Transverse colon (tissue), 4 donors: ENCODE results near the gene TXNRD1. TPM values are rescaled to one million over a fixed set of nuclear protein-coding genes. Genes with fewer than 3 reads are reported as not detected.

Experiments
- DNase-seq: peaks from one replicate; pipeline ENCODE4 v3.0.0-alpha.2; 2019
- H3K27ac ChIP-seq, 4 donors: fragments of 200-600 bp; sonication (generic); 2 replicates each; pipeline ENCODE4 v1.5.1; 2016 to 2018; ENCODE audit warnings: inconsistent platforms in 4 of 4
- H3K27me3 ChIP-seq: fragments of 200-600 bp; sonication (generic); 2 replicates; pipeline ENCODE4 v1.5.1; 2017; ENCODE audit warnings: inconsistent platforms
- H3K36me3 ChIP-seq, 4 donors: fragments of 200-600 bp; sonication (generic); 2 replicates each; pipeline ENCODE4 v1.5.1; 2017 to 2019; ENCODE audit warnings: inconsistent platforms in 4 of 4
- H3K4me1 ChIP-seq, 4 donors: fragments of 200-600 bp; sonication (generic); 2 replicates each; pipeline ENCODE4 v1.5.1; 2017 to 2020; ENCODE audit warnings: inconsistent platforms in 4 of 4
- H3K4me3 ChIP-seq, 4 donors: fragments of 200-600 bp; sonication (generic); 1 replicate in 1 of 4; 2 replicates in 3 of 4; pipeline versions ENCODE4 v1.5.1 to v1.6.1; 2017 to 2019; ENCODE audit warnings: inconsistent platforms in 4 of 4
- H3K9me3 ChIP-seq, 2 donors: fragments of 200-600 bp; sonication (generic); 2 replicates each; pipeline ENCODE4 v1.5.1; 2017 to 2019; ENCODE audit warnings: inconsistent platforms in 2 of 2
- CTCF ChIP-seq, 5 experiments: fragments of 200-600 bp in 3 of 5; fragments of 450-650 bp in 2 of 5; sonication (generic) in 3 of 5; IDR thresholded peaks; 1 replicate in 2 of 5; 2 replicates in 3 of 5; pipeline ENCODE4 v1.5.1; 2016 to 2017; ENCODE audit warnings: antibody characterized with exemption in 5 of 5, inconsistent platforms in 3 of 5, mild to moderate bottlenecking in 2 of 5, moderate library complexity in 1 of 5
- EP300 ChIP-seq: sonication (generic); formaldehyde crosslinking; IDR thresholded peaks from one replicate; pipeline ENCODE4 v1.6.1; 2017; ENCODE audit warnings: antibody characterized with exemption, low read depth
- POLR2A ChIP-seq: fragments of 450-650 bp; IDR thresholded peaks from one replicate; pipeline ENCODE4 v1.6.1; 2016; ENCODE audit warnings: antibody characterized with exemption, mild to moderate bottlenecking, moderate library complexity
- POLR2AphosphoS5 ChIP-seq, 3 donors: sonication (generic); formaldehyde crosslinking; IDR thresholded peaks; one replicate each; pipeline ENCODE4 v1.6.1; 2016; ENCODE audit warnings: antibody characterized with exemption in 3 of 3
- WGBS, 2 donors: methylation state at CpG; one replicate each; pipeline ENCODE4 v1.1.5; 2018; ENCODE audit warnings: low coverage in 1 of 2; 5-methylcytosine and 5-hydroxymethylcytosine counted together
- in situ Hi-C, 4 donors: fragments of 200-750 bp; cut with MboI; loops; one replicate each; pipeline versions ENCODE4 v1.15.0 to v1.15.1; 2017; ENCODE audit warnings: low sequenced_read_pairs in 3 of 4, low pct_ligation_motif_present in 1 of 4, low pct_unique_long_range_greater_than_20kb in 1 of 4
- intact Hi-C: fragments of 100-400 bp; cut with DNase I; formaldehyde crosslinking; loops from one replicate; pipeline ENCODE4 v1.15.1; 2023; ENCODE audit warnings: low total_unique reads
- total RNA-seq, 4 donors: library from RNA; depleted of rRNA; stranded (reverse); fragments of >200 nt; gene quantifications; one replicate each; pipeline ENCODE4 v1.1.0, GENCODE V29; 2016

TXNRD1 gene
- total RNA-seq, 4 donors from 2014 or later, result 72.9 to 127 (median 122) TPM

- intact Hi-C loops (no loop called here), in situ Hi-C loops (no loop called here)
- H3K27me3 ChIP-seq, result no peaks in the 10 kb centered on the region
- no peaks in the 10 kb centered on the region for H3K9me3 ChIP-seq
- DNase-seq, result no peak
- no peak overlapping the region for H3K4me3 ChIP-seq
- WGBS, 2 donors, result 31 to 64% methylated on average over 4 of the region's 4 CpGs
- no peaks in the 10 kb centered on the region for H3K4me1 ChIP-seq
- no peak overlapping the region for H3K27ac ChIP-seq
- TF ChIP-seq EP300 (no peak), POLR2AphosphoS5 (IDR thresholded peaks at IDR 0.05) (no peak)
- H3K36me3 ChIP-seq, result no peaks in the 10 kb centered on the region
Measured at GRCh38 chr12:104243551-104243950, 28.0 kb downstream of the TXNRD1 start.

GRCh38 chr12:104243971-104244370, 28.4 kb downstream of the TXNRD1 start:
- no peak overlapping the region for H3K27ac ChIP-seq

GRCh38 chr12:104247698-104248097, 32.1 kb downstream of the TXNRD1 start:
- no peak for DNase-seq
- H3K9me3 ChIP-seq, result no peaks in the 10 kb centered on the region
- no peak overlapping the region for H3K4me3 ChIP-seq
- TF ChIP-seq POLR2AphosphoS5 (IDR thresholded peaks at IDR 0.05) (no peak), EP300 (no peak), POLR2A (no peak), CTCF (IDR thresholded peaks at IDR 0.05) (no peak)
- no peaks in the 10 kb centered on the region for H3K4me1 ChIP-seq
- no peak overlapping the region for H3K27ac ChIP-seq
- in situ Hi-C loops (no loop called here), intact Hi-C loops (no loop called here)
- no peaks in the 10 kb centered on the region for H3K27me3 ChIP-seq
- 79 to 85% methylated on average over 4 to 5 of the region's 5 CpGs for WGBS, 2 donors
- no peaks in the 10 kb centered on the region for H3K36me3 ChIP-seq

More at GRCh38 chr12:104243971-104244370, 28.4 kb downstream of the TXNRD1 start:
- in situ Hi-C loops (no loop called here), intact Hi-C loops (no loop called here)
- H3K4me3 ChIP-seq, result no peak overlapping the region
- H3K27me3 ChIP-seq, result no peaks in the 10 kb centered on the region
- H3K4me1 ChIP-seq, result no peaks in the 10 kb centered on the region
- H3K36me3 ChIP-seq, result no peaks in the 10 kb centered on the region
- no peaks in the 10 kb centered on the region for H3K9me3 ChIP-seq
- TF ChIP-seq CTCF (IDR thresholded peaks at IDR 0.05) (no peak), POLR2A (no peak), POLR2AphosphoS5 (IDR thresholded peaks at IDR 0.05) (no peak), EP300 (no peak)
- whole genome bisulfite sequencing, 2 donors, result 81 to 83% methylated on average over 1 of the region's 1 CpG
- DNase-seq, result no peak

GRCh38 chr12:104248444-104248843, 32.9 kb downstream of the TXNRD1 start:
- intact Hi-C loops, result no loop called here
- no peaks in the 10 kb centered on the region for H3K36me3 ChIP-seq
- H3K9me3 ChIP-seq, result no peaks in the 10 kb centered on the region
- no peak overlapping the region for H3K27ac ChIP-seq
- no peaks in the 10 kb centered on the region for H3K27me3 ChIP-seq
- H3K4me1 ChIP-seq, result no peaks in the 10 kb centered on the region
- TF ChIP-seq POLR2A (no peak), CTCF (IDR thresholded peaks at IDR 0.05) (no peak), POLR2AphosphoS5 (IDR thresholded peaks at IDR 0.05) (no peak)
- DNase-seq, result no peak
- WGBS, 2 donors, result 95 to 100% methylated on average over 1 to 8 of the region's 8 CpGs
- in situ Hi-C loops, result no loop called here
- H3K4me3 ChIP-seq, result no peak overlapping the region

- H3K9me3 ChIP-seq, result no peaks in the 10 kb centered on the region
- DNase-seq, result no peak
- no peaks in the 10 kb centered on the region for H3K4me1 ChIP-seq
- 79 to 92% methylated on average over 3 of the region's 3 CpGs for WGBS, 2 donors
- no peak for TF ChIP-seq EP300
- TF ChIP-seq POLR2A, result no peak
- no peaks in the 10 kb centered on the region for H3K36me3 ChIP-seq
- in situ Hi-C loops (no loop called here), intact Hi-C loops (no loop called here)
- H3K27me3 ChIP-seq, result no peaks in the 10 kb centered on the region
- no peak overlapping the region for H3K27ac ChIP-seq
- no peak overlapping the region for H3K4me3 ChIP-seq
Measured at GRCh38 chr12:104249017-104249416, 33.4 kb downstream of the TXNRD1 start.
